ENCODE measurements around the gene WDR76. TPM values are rescaled to one million over a fixed set of nuclear protein-coding genes. Genes with fewer than 3 reads are reported as not detected.
"Not testable (repeated sequence)": the region's sequence is repeated elsewhere in the genome, so short reads cannot be mapped to it uniquely, and the experiment has no call there.

WDR76 gene
- total RNA-seq, 1 donor from 2014 or later, result 10.5 TPM

- DNase-seq (ENCODE audit: low read depth in 2 of 2), result no peak
Measured at GRCh38 chr15:43821505-43821904, 5.3 kb upstream of the WDR76 start.

- peak; percentile 95 to 97 for DNase-seq (ENCODE audit: low read depth in 2 of 2)
Measured at GRCh38 chr15:43824302-43825246, 2.2 kb upstream of the WDR76 start, which contains the start of gene MFAP1. Gene MFAP1 (minus strand): TSS chr15:43824690. CDS start chr15:43824569, 121 bp downstream.

GRCh38 chr15:43825305-43825704 lies 1.5 kb upstream of the WDR76 start:
- not testable (repeated sequence) for DNase-seq (ENCODE audit: low read depth in 2 of 2)

GRCh38 chr15:43826029-43826507 lies 734 bp upstream of the WDR76 start:
- DNase-seq (ENCODE audit: low read depth in 2 of 2), result no peak

GRCh38 chr15:43828061-43828657 lies 1.4 kb downstream of the WDR76 start:
- no peak for DNase-seq (ENCODE audit: low read depth in 2 of 2)

GRCh38 chr15:43829951-43830540 lies 3.2 kb downstream of the WDR76 start:
- not testable (repeated sequence) for DNase-seq (ENCODE audit: low read depth in 2 of 2)

- DNase-seq (ENCODE audit: low read depth in 2 of 2), result not testable (repeated sequence)
Measured at GRCh38 chr15:43830691-43831275, 4.0 kb downstream of the WDR76 start.

- DNase-seq (ENCODE audit: low read depth in 2 of 2), result not testable (repeated sequence)
Measured at GRCh38 chr15:43831519-43832052, 4.8 kb downstream of the WDR76 start.

GRCh38 chr15:43832485-43832884 lies 5.7 kb downstream of the WDR76 start:
- DNase-seq (ENCODE audit: low read depth in 2 of 2), result not testable (repeated sequence)

GRCh38 chr15:43845421-43845820 lies 18.6 kb downstream of the WDR76 start:
- no peak for DNase-seq (ENCODE audit: low read depth in 2 of 2)

GRCh38 chr15:43851251-43851650 lies 24.4 kb downstream of the WDR76 start:
- DNase-seq (ENCODE audit: low read depth in 2 of 2), result no peak

GRCh38 chr15:43852607-43853006 lies 25.8 kb downstream of the WDR76 start:
- no peak for DNase-seq (ENCODE audit: low read depth in 2 of 2)

- no peak for DNase-seq (ENCODE audit: low read depth in 2 of 2)
Measured at GRCh38 chr15:43854801-43855200, 28.0 kb downstream of the WDR76 start.

GRCh38 chr15:43859546-43859945 lies 32.7 kb downstream of the WDR76 start:
- DNase-seq (ENCODE audit: low read depth in 2 of 2), result no peak

- not testable (repeated sequence) for DNase-seq (ENCODE audit: low read depth in 2 of 2)
Measured at GRCh38 chr15:43866636-43867035, 39.8 kb downstream of the WDR76 start.

- DNase-seq (ENCODE audit: low read depth in 2 of 2), result no peak
Measured at GRCh38 chr15:43867096-43867495, 40.3 kb downstream of the WDR76 start.

GRCh38 chr15:43868406-43868805 lies 41.6 kb downstream of the WDR76 start:
- no peak for DNase-seq (ENCODE audit: low read depth in 2 of 2)

- no peak for DNase-seq (ENCODE audit: low read depth in 2 of 2)
Measured at GRCh38 chr15:43871835-43872234, 45.0 kb downstream of the WDR76 start.

GRCh38 chr15:43872416-43873020 lies 45.7 kb downstream of the WDR76 start:
- peak; percentile 61 to 82 for DNase-seq (ENCODE audit: low read depth in 2 of 2)

- DNase-seq (ENCODE audit: low read depth in 2 of 2), result no peak
Measured at GRCh38 chr15:43873651-43874050, 46.8 kb downstream of the WDR76 start.

GRCh38 chr15:43876872-43877271 lies 50.1 kb downstream of the WDR76 start:
- no peak for DNase-seq (ENCODE audit: low read depth in 2 of 2)
